ENCODE measurements around the gene PARD3.
"Not testable (repeated sequence)": the region's sequence is repeated elsewhere in the genome, so short reads cannot be mapped to it uniquely, and the experiment has no call there.

PARD3 gene

DNA sequence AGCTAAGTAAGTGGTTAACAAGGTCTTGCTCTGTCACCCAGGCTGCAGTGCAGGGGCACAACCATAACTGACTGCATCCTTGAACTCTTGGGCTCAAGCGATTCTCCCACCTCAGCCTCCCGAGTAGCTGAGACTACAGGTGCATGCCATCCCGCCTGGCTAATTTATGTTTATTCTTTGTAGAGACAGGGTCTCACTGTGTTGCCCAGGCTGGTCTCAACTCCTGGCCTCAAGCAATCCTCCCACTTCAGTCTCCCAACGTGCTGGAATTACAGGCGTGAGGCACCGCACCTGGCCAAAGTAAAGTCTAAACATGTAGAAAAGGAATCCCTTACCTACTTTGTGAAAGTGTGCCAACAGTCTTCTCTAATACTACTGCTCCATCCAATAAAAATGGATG is 17.9 kb downstream of the PARD3 start:
- DNase-seq (ENCODE audit: low read depth, low spot score), result no peak

DNA sequence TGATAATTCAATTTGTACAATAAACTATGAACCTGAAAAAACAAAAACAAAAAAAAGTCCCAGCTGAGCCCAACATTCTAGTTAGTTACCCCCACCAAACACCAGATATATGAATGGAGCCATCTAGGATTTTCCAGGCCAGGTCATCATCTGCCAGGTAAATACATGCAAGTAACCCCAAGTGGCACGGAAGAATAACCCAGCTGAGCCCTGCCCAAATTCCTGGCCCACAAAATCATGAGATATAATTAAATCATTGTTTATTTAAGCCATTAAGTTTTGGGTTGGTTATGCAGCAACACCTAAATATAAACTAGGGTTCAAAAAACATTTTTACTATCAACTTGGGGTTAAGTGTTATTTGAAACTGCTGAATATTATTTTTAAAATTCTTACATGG is 19.0 kb downstream of the PARD3 start:
- DNase-seq (ENCODE audit: low read depth, low spot score), result no peak

DNA sequence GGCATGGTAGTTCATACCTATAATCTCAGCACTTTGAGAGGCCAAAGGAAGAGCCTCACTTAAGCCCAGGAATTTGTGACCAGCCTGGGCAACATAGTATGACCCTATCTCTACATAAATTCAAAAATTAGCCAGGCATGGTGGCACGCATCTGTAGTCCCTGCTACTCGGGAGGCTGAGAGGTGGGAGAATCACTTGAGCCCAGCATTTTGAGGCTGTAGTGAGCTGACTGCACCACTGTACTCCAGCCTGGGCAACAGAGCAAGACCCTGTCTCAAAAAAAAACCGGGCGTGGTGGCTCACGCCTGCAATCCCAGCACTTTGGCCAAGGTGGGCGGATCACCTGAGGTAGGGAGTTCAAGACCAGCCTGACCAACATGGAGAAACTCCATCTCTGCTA is 19.8 kb downstream of the PARD3 start:
- DNase-seq (ENCODE audit: low read depth, low spot score), result no peak

DNA sequence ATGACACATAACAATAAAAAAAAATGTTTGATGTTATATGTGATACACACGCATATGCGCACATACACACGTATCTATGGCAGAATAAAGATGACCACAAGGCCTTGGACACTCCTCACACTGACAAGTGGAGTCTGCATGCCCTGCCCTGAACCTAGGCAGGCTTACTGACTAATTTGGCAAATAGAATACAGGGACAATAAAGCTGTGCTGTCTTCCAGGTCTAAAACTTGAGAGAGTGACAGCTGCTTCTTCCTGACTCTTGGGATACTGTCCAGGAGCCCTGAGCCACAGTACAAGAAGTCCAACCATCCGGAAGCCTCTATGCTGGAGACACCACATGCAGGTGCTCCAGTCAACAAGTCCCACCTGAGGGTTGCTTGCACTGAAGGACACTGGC is 20.3 kb downstream of the PARD3 start:
- DNase-seq (ENCODE audit: low read depth, low spot score), result no peak

DNA sequence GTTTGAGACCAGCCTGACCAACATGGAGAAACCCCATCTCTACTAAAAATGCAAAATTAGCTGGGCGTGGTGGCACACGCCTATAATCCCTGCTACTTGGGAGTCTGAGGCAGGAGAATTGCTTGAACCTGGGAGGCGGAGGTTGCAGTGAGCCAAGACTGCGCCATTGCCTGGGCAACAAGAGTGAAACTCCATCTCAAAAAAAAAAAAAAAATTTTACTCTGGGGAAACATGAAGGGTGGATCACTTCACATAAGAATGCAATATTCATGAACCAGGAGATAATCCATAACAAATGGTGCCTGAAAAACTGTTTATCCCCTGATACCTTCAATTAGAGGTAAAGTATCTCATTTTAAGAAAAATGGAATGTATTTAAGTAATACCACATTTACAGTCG is 21.5 kb downstream of the PARD3 start:
- DNase-seq (ENCODE audit: low read depth, low spot score), result not testable (repeated sequence)

DNA sequence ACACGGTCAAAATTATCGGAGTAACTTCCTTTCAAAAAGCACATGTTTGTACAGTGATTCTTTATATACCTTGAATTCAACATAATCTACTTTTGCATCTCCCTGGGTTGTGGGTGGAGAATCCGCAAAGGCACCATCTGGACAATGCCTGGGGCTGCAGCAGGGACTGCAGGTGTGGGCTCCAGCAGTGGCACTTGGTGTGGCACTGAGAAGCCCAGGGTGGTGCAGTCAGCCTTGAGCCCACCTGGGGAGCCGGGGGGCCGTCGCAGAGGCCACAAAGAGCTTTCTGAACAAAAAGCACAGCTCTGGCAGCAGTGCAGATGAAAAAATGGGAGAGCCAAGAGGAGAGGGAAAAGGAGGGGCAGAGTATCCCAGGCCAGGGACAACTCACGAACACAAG is 22.2 kb downstream of the PARD3 start:
- DNase-seq (ENCODE audit: low read depth, low spot score), result no peak

DNA sequence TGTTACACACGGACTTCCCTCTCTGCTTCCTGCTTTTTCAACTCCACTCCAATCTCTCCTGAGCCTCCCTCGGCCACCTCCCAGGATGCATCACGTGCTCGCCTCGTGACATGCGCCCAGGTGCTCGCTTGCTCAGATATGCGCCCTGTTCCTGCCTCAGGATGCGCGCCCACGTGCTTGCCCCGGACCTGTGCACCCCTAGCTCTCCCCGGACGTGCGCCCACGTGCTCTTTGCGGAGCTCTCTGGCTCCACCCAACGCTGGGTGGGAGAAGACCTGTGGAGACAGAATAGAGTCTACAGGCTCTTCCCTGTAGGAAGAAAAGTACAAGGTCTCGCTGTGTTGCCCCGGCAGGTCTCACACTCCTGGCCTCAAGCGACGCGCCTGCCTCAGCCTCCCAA is 23.1 kb downstream of the PARD3 start:
- DNase-seq (ENCODE audit: low read depth, low spot score), result no peak

DNA sequence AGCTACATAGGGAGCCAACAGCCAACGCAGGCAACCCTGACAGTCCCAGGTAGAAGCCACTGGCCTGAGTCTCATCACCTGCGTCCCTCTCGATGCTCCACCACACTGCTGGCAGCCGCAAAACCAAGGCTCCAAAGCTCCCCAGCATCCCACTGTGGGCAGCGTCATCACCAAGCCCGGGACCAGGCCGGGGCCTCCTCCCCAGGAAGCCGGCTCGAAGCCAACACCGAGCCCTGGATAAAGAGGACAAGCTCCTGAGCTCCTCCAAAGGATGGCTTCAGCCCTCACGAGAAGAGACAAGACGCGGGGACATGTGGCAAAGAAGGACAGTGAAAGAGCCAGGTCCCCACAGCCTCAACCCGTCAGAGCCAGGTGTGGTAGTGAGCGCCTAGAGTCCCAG is 23.9 kb downstream of the PARD3 start:
- DNase-seq (ENCODE audit: low read depth, low spot score), result no peak

DNA sequence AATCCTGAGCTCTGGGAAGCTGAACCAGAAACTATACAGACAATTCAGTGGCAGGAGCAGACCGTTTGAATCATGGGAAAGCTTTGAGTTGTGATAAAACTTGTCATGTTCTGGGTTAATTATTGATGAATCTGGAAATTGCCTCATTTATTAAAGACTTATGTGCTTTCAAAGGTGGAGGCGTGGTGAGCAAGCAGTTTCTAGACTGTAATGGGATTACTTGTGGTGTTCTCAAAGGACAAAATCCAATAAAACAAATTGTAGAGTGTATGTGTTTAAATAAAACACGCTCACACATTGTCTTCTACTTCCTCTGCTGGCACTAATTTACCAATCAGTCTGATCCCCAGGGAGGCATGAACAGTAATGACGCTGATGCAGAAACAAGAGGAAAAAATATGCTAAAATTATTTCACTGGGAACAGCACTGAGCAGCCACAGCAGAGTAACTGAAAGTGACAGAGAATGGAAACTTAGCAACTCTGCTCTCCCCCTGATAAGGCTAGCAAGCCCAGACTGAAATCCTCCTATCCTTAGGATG is 25.1 kb downstream of the PARD3 start:
- DNase-seq (ENCODE audit: low read depth, low spot score), result no peak

DNA sequence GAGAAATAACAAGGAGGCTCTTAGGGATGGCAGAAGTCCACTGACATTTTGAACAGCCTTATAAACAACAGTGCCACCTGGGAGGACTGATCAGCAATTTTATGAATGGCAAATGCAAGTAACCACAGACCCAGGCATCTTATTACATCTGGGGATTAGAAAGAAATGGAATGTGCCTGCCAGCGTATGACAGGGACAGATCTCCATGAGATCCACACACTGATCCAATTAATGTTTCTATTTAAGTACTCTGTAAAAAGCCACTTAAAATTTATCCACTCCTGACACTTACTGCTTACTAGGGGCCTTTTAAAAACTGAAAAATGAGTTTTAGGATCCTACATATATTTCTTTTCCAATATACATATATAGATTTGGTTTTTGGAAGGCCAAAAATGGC is 28.6 kb downstream of the PARD3 start:
- DNase-seq (ENCODE audit: low read depth, low spot score), result no peak

DNA sequence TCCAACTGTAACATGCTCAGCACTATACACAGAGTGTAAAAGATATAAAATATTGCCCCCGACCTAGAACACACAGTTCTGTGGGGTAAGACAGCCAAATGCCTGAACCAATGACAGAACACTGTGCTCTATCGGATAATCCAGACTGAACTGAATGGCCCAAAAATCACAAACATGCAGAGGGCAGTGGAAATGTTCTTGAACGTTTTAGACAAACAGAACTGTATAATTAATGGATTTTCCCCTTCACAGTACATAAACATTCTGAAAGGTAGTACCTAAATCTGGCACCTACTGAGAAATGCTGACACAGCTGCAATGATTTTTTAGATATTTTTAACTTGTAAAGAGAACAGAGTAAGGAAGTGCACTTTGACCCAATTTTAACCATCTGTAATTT is 33.4 kb downstream of the PARD3 start:
- DNase-seq (ENCODE audit: low read depth, low spot score), result no peak

DNA sequence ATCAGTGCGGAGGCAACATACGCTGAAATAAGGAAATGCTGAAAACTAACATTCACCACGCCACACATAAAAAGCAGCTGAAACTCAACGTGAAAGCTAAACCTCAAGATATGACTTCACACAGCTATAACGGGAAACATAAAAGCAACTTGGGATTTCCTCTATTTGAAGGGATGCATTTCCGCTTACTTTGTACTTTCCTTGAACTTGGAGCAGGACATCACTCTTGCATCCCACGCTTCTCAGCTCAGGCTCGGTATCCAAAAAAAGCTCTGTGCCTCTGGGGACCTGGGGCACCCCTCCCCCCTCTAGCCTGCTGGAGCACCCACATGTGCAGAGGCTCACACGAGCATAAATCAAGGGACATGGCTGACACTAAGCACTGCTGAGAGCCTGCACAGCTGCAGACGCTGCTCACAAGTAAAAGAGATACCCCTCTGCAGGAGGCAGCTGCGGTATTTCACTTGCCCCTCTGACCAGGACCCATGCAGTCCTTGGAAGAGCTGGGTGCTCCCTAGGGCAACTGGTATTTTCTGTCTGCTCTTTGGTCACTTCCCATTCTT is 34.2 kb downstream of the PARD3 start:
- DNase-seq (ENCODE audit: low read depth, low spot score), result no peak

DNA sequence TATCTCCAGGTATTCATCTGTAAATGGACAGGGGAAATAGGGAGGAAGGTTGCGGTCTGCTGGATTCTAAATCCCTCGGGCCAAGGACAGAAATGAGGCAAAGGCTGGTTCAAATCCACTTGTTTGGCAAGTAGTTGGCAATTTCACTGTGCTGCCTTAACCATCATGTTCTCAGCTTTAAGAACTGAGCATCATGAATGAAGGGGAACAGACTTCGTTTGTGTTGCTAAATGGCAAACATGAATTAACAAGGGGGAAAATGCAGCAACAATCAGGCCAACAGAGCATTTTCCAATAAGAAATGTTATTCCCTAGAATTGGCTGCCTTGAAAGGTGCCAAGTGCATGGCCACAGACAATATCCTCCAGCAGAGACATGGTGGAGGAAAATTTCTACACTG is 36.9 kb downstream of the PARD3 start:
- DNase-seq (ENCODE audit: low read depth, low spot score), result no peak

DNA sequence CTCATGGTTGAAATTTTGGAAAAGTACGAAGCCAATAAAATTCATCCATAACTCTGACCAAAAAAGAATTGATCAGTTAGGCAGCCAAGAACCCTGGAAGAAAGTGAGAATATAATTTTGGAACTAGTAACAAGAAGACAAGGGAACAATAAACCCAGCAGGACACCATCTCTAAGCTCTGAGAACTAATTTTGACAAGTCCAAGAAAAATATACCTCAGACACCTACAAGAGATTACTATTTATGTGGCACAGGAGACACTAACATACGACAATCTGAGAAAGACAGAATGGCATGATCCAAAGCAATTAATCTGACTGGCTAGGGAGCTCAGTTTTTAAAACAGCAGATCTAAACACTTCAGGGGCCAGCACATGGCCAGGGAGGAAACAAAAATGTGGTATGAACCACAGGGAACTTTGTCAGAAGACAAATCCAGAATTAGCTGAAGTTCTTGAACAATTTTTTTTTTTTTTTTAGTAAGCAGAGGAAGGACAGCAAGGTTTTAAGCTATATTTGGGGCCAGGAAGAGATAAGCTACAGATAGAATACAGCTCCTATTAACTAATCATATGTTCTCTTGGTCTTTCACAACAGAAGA is 38.9 kb downstream of the PARD3 start:
- DNase-seq (ENCODE audit: low read depth, low spot score), result no peak

DNA sequence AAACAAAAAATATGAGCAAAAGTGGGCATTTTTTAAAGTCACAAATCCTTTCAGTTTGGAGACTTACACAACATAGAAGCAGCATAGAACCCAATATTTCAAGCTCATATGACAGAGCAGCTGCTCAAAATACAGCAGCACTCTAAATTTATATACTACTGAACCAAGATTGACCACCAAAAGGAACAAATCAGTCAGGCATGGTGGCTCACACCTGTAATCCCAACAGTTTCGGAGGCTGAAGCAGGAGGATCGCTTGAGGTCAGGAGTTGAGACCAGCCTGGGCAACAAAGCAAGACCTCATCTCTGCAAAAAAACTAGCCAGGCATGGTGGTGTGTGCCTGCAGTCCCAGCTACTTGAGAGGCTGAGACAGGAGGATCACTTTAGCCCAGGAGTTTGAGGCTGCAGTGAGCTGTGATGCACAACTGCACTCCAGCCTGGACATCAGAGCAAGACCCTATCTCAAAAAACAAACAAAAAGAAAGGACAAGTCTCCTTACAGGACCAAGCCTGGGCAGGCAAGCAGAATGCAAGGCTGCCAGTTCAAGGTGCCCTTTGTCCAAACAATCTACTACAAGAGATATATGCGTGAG is 40.0 kb downstream of the PARD3 start:
- no peak for DNase-seq (ENCODE audit: low read depth, low spot score)

DNA sequence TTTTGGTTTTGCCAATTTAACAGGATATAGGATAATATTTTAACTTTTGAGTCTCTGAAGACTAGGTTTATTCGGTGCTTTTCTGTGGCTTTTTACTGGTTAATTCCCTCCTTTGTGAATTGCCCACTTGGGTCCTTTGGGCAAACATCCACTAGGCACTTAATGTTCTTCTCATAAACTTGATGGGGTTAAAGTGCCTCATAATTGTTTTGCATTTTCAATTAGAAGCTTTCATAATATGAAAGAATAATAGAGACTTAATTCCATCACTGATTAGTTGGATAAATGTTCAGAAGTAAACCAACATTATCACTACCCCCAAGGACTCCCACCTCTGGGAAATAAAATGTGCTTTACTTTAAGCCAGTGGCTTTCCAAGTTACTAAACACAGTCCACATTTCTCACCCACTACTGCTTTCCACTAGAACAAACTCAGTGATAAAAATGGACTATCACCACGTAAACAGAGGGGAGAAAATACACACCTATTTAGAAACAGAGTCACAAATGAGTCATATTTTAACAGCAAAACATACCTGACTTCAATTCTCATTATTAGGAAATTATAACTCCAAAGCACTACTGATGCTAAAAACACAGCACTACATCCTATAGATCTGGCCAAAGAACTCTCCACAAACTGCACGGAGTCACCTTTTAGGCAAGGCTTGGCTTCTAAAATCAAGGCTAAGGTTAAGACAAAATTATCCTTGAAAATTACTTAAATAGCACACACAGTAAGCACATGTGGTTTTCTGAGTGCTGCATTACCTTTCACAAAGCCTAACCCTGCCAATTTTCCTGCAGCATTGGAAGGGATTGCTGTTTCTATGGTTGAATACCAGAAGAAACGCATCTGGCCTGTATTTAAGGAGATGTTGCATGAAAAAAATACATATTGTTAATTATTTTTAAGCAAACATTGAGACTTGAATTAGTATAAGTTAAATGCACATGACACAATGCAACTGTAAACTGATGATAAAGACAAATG is 41.2 kb downstream of the PARD3 start:
- DNase-seq (ENCODE audit: low read depth, low spot score), result no peak

DNA sequence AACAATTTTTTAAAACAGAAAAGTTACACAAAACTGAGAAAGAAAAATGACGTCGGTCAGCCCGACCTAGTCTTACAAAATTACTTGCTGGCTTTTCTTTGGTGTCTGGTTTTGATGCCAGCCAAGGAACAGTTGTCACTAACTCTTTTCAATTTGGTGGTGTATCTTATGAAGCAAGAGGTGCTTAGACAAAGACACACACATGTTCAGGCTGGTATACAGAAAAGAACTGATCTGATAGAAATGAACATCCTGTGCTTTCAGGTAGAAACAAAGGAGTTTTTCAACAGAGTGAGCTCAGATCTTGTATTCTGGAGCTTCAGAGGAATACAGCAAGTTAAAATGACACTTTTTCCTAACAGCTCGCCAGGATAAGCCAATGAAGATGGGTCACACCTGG is 43.6 kb downstream of the PARD3 start:
- DNase-seq (ENCODE audit: low read depth, low spot score), result no peak

DNA sequence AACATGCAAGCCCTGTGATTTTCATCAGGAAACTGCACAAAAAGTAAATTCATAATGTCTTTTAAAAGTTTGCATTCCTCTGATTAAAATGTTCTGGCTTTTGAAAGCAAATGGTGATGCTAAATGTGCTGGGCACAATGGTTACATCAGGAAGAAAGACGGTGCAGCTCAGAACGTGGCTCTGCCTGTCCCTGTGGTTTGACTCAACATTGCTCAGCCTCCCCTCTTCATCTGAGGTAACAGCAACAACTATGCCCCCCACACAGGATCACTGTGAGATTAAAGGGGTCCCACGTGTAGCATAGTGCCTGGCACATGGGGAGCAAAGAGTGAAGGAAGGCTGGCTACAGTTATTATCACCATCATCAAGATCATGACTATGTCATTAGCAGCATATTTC is 44.0 kb downstream of the PARD3 start:
- no peak for DNase-seq (ENCODE audit: low read depth, low spot score)

DNA sequence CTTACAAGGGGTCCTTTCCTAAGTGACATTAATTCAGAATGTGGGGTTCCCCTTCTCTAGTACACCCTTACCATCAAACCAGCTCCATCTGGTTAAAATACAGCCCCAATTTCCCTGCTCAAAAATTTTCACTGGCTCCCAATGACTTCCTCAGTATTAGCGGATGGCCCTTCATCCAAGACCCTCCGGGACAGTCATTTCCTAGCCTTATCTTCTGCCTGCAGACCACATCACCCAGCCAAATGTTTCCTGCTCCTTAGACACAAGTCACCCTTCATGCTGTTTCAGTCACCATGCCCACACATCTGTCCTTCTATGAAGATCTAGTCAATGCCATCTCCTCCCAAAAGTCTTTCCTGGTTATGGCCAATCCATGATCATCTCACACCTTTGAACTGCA is 45.2 kb downstream of the PARD3 start:
- no peak for DNase-seq (ENCODE audit: low read depth, low spot score)

DNA sequence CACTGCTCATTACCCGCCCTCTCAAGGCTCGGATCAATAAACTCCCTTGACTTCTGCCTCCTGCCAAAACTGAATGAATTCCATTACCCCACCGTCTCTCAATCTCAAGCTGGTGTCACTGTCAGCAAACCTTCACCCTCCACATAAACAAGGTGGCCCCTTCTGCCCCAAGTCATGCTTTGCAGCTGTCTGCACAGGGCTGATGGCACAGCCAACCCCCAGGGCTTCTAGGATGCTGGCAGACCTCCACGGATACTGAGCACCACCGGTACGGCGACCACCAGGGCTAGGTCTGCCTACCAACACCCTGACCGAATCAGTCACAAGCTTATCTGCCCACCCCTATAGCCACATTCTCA is 46.1 kb downstream of the PARD3 start:
- DNase-seq (ENCODE audit: low read depth, low spot score), result no peak

DNA sequence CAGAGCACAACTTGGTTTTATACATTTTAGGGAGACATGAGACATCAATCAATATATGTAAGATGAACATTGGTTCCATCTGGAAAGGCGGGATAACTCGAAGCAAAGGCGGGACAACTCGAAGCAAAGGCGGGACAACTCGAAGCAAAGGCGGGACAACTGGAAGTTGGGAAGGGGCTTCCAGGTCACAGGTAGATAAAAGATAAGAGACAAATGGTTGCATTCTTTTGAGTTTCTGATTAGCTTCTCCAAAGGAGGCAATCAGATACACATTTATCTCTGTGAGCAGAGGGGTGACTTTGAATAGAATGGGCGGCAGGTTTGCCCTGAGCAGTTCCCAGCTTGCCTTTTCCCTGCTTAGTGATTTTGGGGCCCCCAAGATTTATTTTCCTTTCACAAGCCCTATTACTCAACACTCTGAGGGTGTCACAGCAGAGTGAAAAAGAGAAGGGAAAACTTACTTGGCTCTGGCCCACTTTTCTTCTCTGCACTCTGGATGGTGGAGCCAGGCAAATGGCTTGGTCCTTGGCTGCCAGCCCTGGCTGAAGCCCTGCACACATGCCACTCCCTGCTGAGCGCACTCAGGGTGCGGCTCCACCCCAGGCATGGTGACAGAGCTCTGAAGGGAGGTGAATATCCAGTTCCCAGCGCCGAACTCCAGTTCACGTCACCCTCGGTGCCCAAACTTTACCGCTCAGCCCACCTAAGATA is 46.7 kb downstream of the PARD3 start:
- no peak for DNase-seq (ENCODE audit: low read depth, low spot score)

All from activated naive CD8-positive, alpha-beta T cell treated with anti-CD3 and anti-CD28 coated beads, Interleukin-2, amount 50 U/mL, for 16 hours (primary cell).